ENCODE measurements around the gene MAU2.
A peak's percentile ranks its signal among the peaks of the same experiment; 100 is the strongest.

The MAU2 gene

GRCh38 chr19:19406878-19407632 lies 86.4 kb downstream of the MAU2 start:
- peak in 1 of 2 donors; percentile 29 for DNase-seq (ENCODE audit: extremely low read depth in 1 of 2, low read depth in 1 of 2)

- DNase-seq (ENCODE audit: extremely low read depth in 1 of 2, low read depth in 1 of 2) = no peak
These were observed 87.0 kb downstream of the MAU2 start for GRCh38 chr19:19407633-19407930.
